Motor neuron (in vitro differentiated cells): ENCODE measurements around the gene EEF1AKMT1. TPM values are rescaled to one million over a fixed set of nuclear protein-coding genes. Genes with fewer than 3 reads are reported as not detected.

Experiments
- ATAC-seq, 8 experiments: fragments of 200-7000 bp; cut with Tn5 transposase; replicated peaks in 6 of 8; 2 replicates each; pipeline ENCODE4 v1.8.0; 2021; ENCODE audit warnings: mild to moderate bottlenecking in 8 of 8, moderate library complexity in 8 of 8
- H3K27ac ChIP-seq, 2 donors: fragments of 250-450 bp; sonication (Bioruptor Pico); 2 replicates each; pipeline ENCODE4 v1.9.0; 2021; ENCODE audit warnings: antibody characterized with exemption in 2 of 2, mild to moderate bottlenecking in 2 of 2, moderate library complexity in 1 of 2
- H3K4me1 ChIP-seq, 2 donors: fragments of 250-450 bp; sonication (Bioruptor Pico); replicated peaks in 1 of 2; 2 replicates each; pipeline ENCODE4 v1.6.1; 2021; ENCODE audit warnings: antibody characterized with exemption in 2 of 2, mild to moderate bottlenecking in 2 of 2, moderate library complexity in 1 of 2
- H3K4me3 ChIP-seq, 5 donors: fragments of 250-450 bp; sonication (Bioruptor Pico); 2 replicates each; pipeline ENCODE4 v1.9.0; 2021; ENCODE audit warnings: antibody characterized with exemption in 5 of 5, mild to moderate bottlenecking in 5 of 5, moderate library complexity in 4 of 5
- WGBS, 10 experiments: fragments of 450-650 bp; shearing (Covaris generic); methylation state at CpG; one replicate each; pipeline ENCODE4 v1.0.0; 2022; 5-methylcytosine and 5-hydroxymethylcytosine counted together
- in situ Hi-C, 9 experiments: fragments of 400-800 bp; cut with MboI; loops; one replicate each; pipeline ENCODE4 v1.15.0; 2021; ENCODE audit warnings: low sequenced_read_pairs in 9 of 9, low pct_unique_long_range_greater_than_20kb in 2 of 9; ENCODE audit not compliant: unreplicated experiment in 9 of 9
- total RNA-seq, 8 experiments: library from RNA; unstranded; fragments of 300-600 nt; gene quantifications; 2 replicates each; pipeline versions ENCODE4 v1.2.3 to v1.2.4, GENCODE V29; 2022

Gene EEF1AKMT1
- total RNA-seq, 8 experiments from 2014 or later, result 7.3 to 15.0 (median 9.8) TPM

DNA sequence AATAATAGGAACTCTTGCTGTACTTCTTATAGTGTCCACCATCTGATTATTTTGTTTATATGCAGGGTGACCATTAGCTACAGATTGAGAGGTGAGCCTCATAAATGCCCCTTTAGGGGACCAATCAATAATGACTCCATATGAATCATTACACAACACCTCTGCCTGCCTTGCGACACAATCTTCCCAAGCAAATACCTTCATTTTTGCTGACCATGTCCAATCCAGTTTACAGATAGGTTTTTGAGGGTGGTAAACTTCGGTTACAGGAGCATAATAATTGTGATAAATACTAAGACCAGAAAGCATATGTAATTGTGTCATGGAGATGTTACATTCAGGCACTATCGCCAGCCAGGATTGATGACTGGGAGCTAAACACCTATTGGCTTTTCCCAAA is 93.9 kb downstream of the EEF1AKMT1 start:
- ATAC-seq, result no peak
- 57 to 100% (median 100%) methylated on average over 1 to 3 of the region's 3 CpGs; no CpG with 5 or more reads in 3 of the 10 experiments for WGBS, 10 experiments
- in situ Hi-C loops, result no loop called here
- H3K4me1 ChIP-seq, result peaks cover 4 to 15% of the 10 kb centered on the region in 2 donors
- H3K4me3 ChIP-seq, result no peak overlapping the region
- no peak overlapping the region for H3K27ac ChIP-seq

Other genes with a start within 250 kb of the EEF1AKMT1 start
- 10 to 100 TPM in 4 of 8 experiments, 1 to 10 TPM in 4; 4.6 to 41.5 (median 14.0) TPM for gene CRYL1, start 248.1 kb downstream of the EEF1AKMT1 start, total RNA-seq
- 10 to 100 TPM in 7 of 8 experiments, 1 to 10 TPM in 1; 8.9 to 31.7 (median 16.0) TPM for gene IFT88, start 206.8 kb downstream of the EEF1AKMT1 start, total RNA-seq
- gene IL17D, start 70.3 kb downstream of the EEF1AKMT1 start, total RNA-seq, result 10 to 100 TPM in 4 of 8 experiments, 1 to 10 TPM in 4; 1.2 to 18.2 (median 9.5) TPM
- 10 to 100 TPM; 11.4 to 32.2 (median 15.3) TPM for gene XPO4, start 128.8 kb upstream of the EEF1AKMT1 start, total RNA-seq